HCT116 (cell line): ENCODE measurements around the gene DHDDS. TPM values are rescaled to one million over a fixed set of nuclear protein-coding genes. Genes with fewer than 3 reads are reported as not detected.
"Not testable (repeated sequence)": the region's sequence is repeated elsewhere in the genome, so short reads cannot be mapped to it uniquely, and the experiment has no call there.

Experiments used
- ATAC-seq: fragments of 200-7000 bp; cut with Tn5 transposase; 2 replicates; pipeline ENCODE4 v1.9.1; 2020; ENCODE audit warnings: mild to moderate bottlenecking, moderate library complexity
- BruUV-seq: library from RNA; stranded (reverse); fragments of 400-500 nt; replicated peaks from 2 replicates; lab custom pipeline; 2021; lab: Mats Ljungman, UMichigan
- CTCF ChIA-PET: fragments of 300-600 bp; sonication (Branson Sonifier 250); formaldehyde crosslinking; loops from one replicate; lab custom pipeline; 2021; ENCODE audit warnings: antibody characterized with exemption; lab: Charles Lee
- POLR2A ChIA-PET: fragments of 300-600, 350-600 bp; sonication (Branson Sonifier 250); formaldehyde crosslinking; loops from one replicate; lab custom pipeline; 2021; ENCODE audit warnings: antibody characterized with exemption; lab: Charles Lee
- RAD21 ChIA-PET, 2 experiments: fragments of 300-600 bp; sonication (Branson Sonifier 250); formaldehyde crosslinking; loops; one replicate each; lab custom pipeline; 2023; ENCODE audit warnings: low total read pairs in 2 of 2; ENCODE audit not compliant: uncharacterized antibody in 2 of 2, unreplicated experiment in 2 of 2, low non-redundant PET in 1 of 2; lab: Charles Lee
- DNase-seq: peaks from one replicate; pipeline ENCODE4 v3.0.0-alpha.2; 2010; ENCODE audit warnings: low read depth, low spot score
- H2AFZ ChIP-seq: fragments of 200-600 bp; shearing (Covaris generic), sonication (generic); 2 replicates; pipeline ENCODE4 v1.6.1; 2017; ENCODE audit warnings: low read depth, mixed run types, mixed read lengths, antibody characterized with exemption, low read length; ENCODE audit not compliant: poor library complexity, severe bottlenecking
- H3K27ac ChIP-seq: 2 replicates; pipeline ENCODE4 v1.5.1; 2012; ENCODE audit warnings: low read depth, low read length
- H3K27me3 ChIP-seq: fragments of 200-600 bp; sonication (generic); 2 replicates; pipeline ENCODE4 v1.6.1; 2016; ENCODE audit warnings: mixed run types, low read length, mixed read lengths; ENCODE audit not compliant: insufficient read depth
- H3K36me3 ChIP-seq, 2 experiments: fragments of 200-500 bp in 1 of 2; fragments of 200-600 bp in 1 of 2; sonication (Bioruptor generic) in 1 of 2; sonication (generic) in 1 of 2; 2 replicates each; pipeline versions ENCODE4 v1.5.1 to v1.6.1; 2014 to 2016; ENCODE audit warnings: low read length in 2 of 2, inconsistent platforms in 1 of 2, mixed read lengths in 1 of 2, mixed run types in 1 of 2; ENCODE audit not compliant: insufficient read depth in 2 of 2, control insufficient read depth in 1 of 2
- H3K4me1 ChIP-seq, 2 experiments: fragments of 200-600 bp in 1 of 2; sonication (generic) in 1 of 2; 2 replicates each; pipeline versions ENCODE4 v1.5.1 to v1.6.1; 2012 to 2017; ENCODE audit warnings: low read length in 2 of 2, inconsistent platforms in 1 of 2, mild to moderate bottlenecking in 1 of 2, mixed read lengths in 1 of 2, mixed run types in 1 of 2, moderate library complexity in 1 of 2; ENCODE audit not compliant: insufficient read depth in 2 of 2, control insufficient read depth in 1 of 2
- H3K4me2 ChIP-seq: fragments of 200-600 bp; sonication (generic); 2 replicates; pipeline ENCODE4 v1.6.1; 2017; ENCODE audit warnings: mixed run types, low read length, mixed read lengths
- H3K4me3 ChIP-seq, 2 experiments: fragments of 200-600 bp in 1 of 2; sonication (generic) in 1 of 2; replicated peaks in 1 of 2; 2 replicates each; pipeline ENCODE4 v1.5.1; 2011 to 2016; ENCODE audit warnings: low read length in 2 of 2, control low read depth in 1 of 2, low read depth in 1 of 2, mild to moderate bottlenecking in 1 of 2, mixed read lengths in 1 of 2, mixed run types in 1 of 2
- H3K79me2 ChIP-seq: fragments of 200-600 bp; sonication (generic); 2 replicates; pipeline ENCODE4 v1.6.1; 2017; ENCODE audit warnings: mild to moderate bottlenecking, mixed run types, low read length, moderate library complexity, mixed read lengths; ENCODE audit not compliant: insufficient read depth
- H3K9ac ChIP-seq: fragments of 200-600 bp; sonication (generic); 2 replicates; pipeline ENCODE4 v1.6.1; 2016; ENCODE audit warnings: low read length, mixed read lengths
- H3K9me2 ChIP-seq: fragments of 200-600 bp; sonication (generic), shearing (Covaris generic); 2 replicates; pipeline ENCODE4 v1.6.1; 2017; ENCODE audit warnings: mixed run types, mild to moderate bottlenecking, moderate library complexity; ENCODE audit not compliant: insufficient read depth
- H3K9me3 ChIP-seq, 2 experiments: fragments of 200-500 bp in 1 of 2; fragments of 200-600 bp in 1 of 2; sonication (Bioruptor generic) in 1 of 2; sonication (generic) in 1 of 2; 2 replicates each; pipeline ENCODE4 v1.6.1; 2014 to 2017; ENCODE audit warnings: low read length in 2 of 2, mixed read lengths in 2 of 2, inconsistent platforms in 1 of 2, low read depth in 1 of 2, mild to moderate bottlenecking in 1 of 2, mixed run types in 1 of 2, moderate library complexity in 1 of 2; ENCODE audit not compliant: control insufficient read depth in 1 of 2, insufficient read depth in 1 of 2
- H4K20me1 ChIP-seq: fragments of 200-600 bp; sonication (generic), shearing (Covaris generic); 2 replicates; pipeline ENCODE4 v1.6.1; 2017; ENCODE audit warnings: mixed run types, mild to moderate bottlenecking, moderate library complexity; ENCODE audit not compliant: insufficient read depth
- CBX3 ChIP-seq: IDR thresholded peaks from 2 replicates; pipeline ENCODE4 v1.6.1; 2012; ENCODE audit warnings: low read depth
- ELF1 ChIP-seq: IDR thresholded peaks from 2 replicates; pipeline ENCODE4 v1.6.1; 2012; ENCODE audit warnings: low read depth, borderline replicate concordance
- FOSL1 ChIP-seq: IDR thresholded peaks from 2 replicates; pipeline ENCODE4 v1.6.1; 2012; ENCODE audit warnings: low read depth
- MAX ChIP-seq: IDR thresholded peaks from 2 replicates; pipeline ENCODE4 v1.6.1; 2012
- POLR2A ChIP-seq: IDR thresholded peaks from 2 replicates; pipeline ENCODE4 v1.7.0; 2011; ENCODE audit warnings: borderline replicate concordance; ENCODE audit not compliant: insufficient read depth, insufficient read length; ENCODE audit errors: extremely low read depth
- SIN3A ChIP-seq: IDR thresholded peaks from 2 replicates; pipeline ENCODE4 v1.6.1; 2012; ENCODE audit warnings: low read depth
- SP1 ChIP-seq: IDR thresholded peaks from 2 replicates; pipeline ENCODE4 v1.6.1; 2012; ENCODE audit warnings: low read depth
- TCF7L2 ChIP-seq: IDR thresholded peaks from 2 replicates; pipeline ENCODE4 v1.7.0; 2011; ENCODE audit warnings: borderline replicate concordance, inconsistent platforms; ENCODE audit not compliant: insufficient read depth, insufficient read length; ENCODE audit errors: extremely low read depth
- ZFX ChIP-seq: fragments of 450-650 bp; IDR thresholded peaks from 2 replicates; pipeline ENCODE4 v1.6.1; 2017
- ZNF274 ChIP-seq: fragments of 200-500 bp; sonication (Bioruptor generic); IDR thresholded peaks from 2 replicates; pipeline ENCODE4 v1.6.1; 2014; ENCODE audit warnings: mild to moderate bottlenecking, low read depth, low read length, inconsistent platforms
- intact Hi-C: fragments of 100-400 bp; cut with micrococcal nuclease; formaldehyde crosslinking; loops from 2 replicates; pipeline ENCODE4 v1.10.0; 2022
- total RNA-seq: library from RNA; stranded (reverse); gene quantifications from one replicate; pipeline ENCODE4 v1.2.1, GENCODE V29; 2021; ENCODE audit not compliant: unreplicated experiment
- TF ChIP-seq, protein P1 (sequence below): IDR thresholded peaks from 2 replicates; pipeline ENCODE4 v1.6.1; 2011; ENCODE audit warnings: mild to moderate bottlenecking, low read length, moderate library complexity; ENCODE audit not compliant: insufficient replicate concordance; ENCODE audit errors: extremely low read depth

DHDDS gene
- total RNA-seq, 1 experiment from 2014 or later: 46.0 TPM

- peak overlapping the region; percentile 68 to 70 for H3K4me3 ChIP-seq
- intact Hi-C loops: loop anchor here (1.0 to 2.0 kb wide), 2 partner anchors 30 to 289 kb away; no protein-coding TSS in a partner anchor
- H3K27ac ChIP-seq: peak overlapping the region; percentile 97
- ChIA-PET RAD21 (interaction anchor here in 1 of 2 experiments (0.6 kb wide), 1 partner anchor 78 kb away, joined by 5 read pairs; no protein-coding TSS in a partner anchor), CTCF (interaction anchor here (0.6 to 2.0 kb wide), 21 partner anchors 9 to 365 kb away, joined by 3 to 15 read pairs (median 4); partner anchors contain the start of genes DHDDS, HMGN2, PIGV and RPS6KA1), POLR2A (interaction anchor here (0.9 to 1.6 kb wide), 6 partner anchors 10 to 31 kb away, joined by 3 to 7 read pairs (median 3); no protein-coding TSS in a partner anchor)
- peaks cover 9 to 25% of the 10 kb centered on the region in 2 experiments; a peak in 3 of 4 replicates for H3K4me1 ChIP-seq
- peak overlapping the region; percentile 77 for H3K9ac ChIP-seq
- TF ChIP-seq SP1 (peak; percentile 42), SIN3A (peak; percentile 79), ZFX (peak; percentile 73; the same call in 1 of the 2 replicates), TCF7L2 (peak; percentile 21), POLR2A (no peak), CBX3 (peak; percentile 52), ZNF274 (no peak), ELF1 (peak; percentile 84; the same call in 1 of the 2 replicates), MAX (peak; percentile 88), FOSL1 (no peak)
- TF ChIP-seq, protein P1, sequence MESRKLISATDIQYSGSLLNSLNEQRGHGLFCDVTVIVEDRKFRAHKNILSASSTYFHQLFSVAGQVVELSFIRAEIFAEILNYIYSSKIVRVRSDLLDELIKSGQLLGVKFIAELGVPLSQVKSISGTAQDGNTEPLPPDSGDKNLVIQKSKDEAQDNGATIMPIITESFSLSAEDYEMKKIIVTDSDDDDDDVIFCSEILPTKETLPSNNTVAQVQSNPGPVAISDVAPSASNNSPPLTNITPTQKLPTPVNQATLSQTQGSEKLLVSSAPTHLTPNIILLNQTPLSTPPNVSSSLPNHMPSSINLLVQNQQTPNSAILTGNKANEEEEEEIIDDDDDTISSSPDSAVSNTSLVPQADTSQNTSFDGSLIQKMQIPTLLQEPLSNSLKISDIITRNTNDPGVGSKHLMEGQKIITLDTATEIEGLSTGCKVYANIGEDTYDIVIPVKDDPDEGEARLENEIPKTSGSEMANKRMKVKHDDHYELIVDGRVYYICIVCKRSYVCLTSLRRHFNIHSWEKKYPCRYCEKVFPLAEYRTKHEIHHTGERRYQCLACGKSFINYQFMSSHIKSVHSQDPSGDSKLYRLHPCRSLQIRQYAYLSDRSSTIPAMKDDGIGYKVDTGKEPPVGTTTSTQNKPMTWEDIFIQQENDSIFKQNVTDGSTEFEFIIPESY: peak; percentile 17
- no TSS peak for BruUV-seq
- no peaks in the 10 kb centered on the region for H3K36me3 ChIP-seq
- no peaks in the 10 kb centered on the region for H3K27me3 ChIP-seq
- peak; percentile 77 for ATAC-seq
- H3K9me2 ChIP-seq: no peaks in the 10 kb centered on the region
- peak; percentile 48 for DNase-seq
- no peak overlapping the region for H2AFZ ChIP-seq
- H3K79me2 ChIP-seq: no peaks in the 10 kb centered on the region
- H4K20me1 ChIP-seq: no peaks in the 10 kb centered on the region
- no peaks in the 10 kb centered on the region for H3K9me3 ChIP-seq
- H3K4me2 ChIP-seq: peak overlapping the region; percentile 87
These were observed 68.5 kb downstream of the DHDDS start for GRCh38 chr1:26500488-26501175.

- H3K27ac ChIP-seq, H2AFZ ChIP-seq, H4K20me1 ChIP-seq, BruUV-seq, H3K27me3 ChIP-seq, H3K36me3 ChIP-seq, DNase-seq, H3K4me1 ChIP-seq, intact Hi-C loops, H3K9ac ChIP-seq, H3K9me3 ChIP-seq, H3K9me2 ChIP-seq, ATAC-seq, H3K4me3 ChIP-seq, RAD21 ChIA-PET, H3K4me2 ChIP-seq, H3K79me2 ChIP-seq: not testable (repeated sequence)
- CTCF ChIA-PET: interaction anchor here (1.1 kb wide), 1 partner anchor 11 kb away, joined by 3 read pairs; no protein-coding TSS in a partner anchor
- POLR2A ChIA-PET: interaction anchor here (1.0 kb wide), 1 partner anchor 10 kb away, joined by 3 read pairs; no protein-coding TSS in a partner anchor
These were observed 78.6 kb downstream of the DHDDS start for GRCh38 chr1:26510711-26511110.

GRCh38 chr1:26515836-26516235 is 83.7 kb downstream of the DHDDS start:
- H3K27me3 ChIP-seq, H3K9me3 ChIP-seq, intact Hi-C loops, H3K4me3 ChIP-seq, DNase-seq, H3K27ac ChIP-seq, H3K4me2 ChIP-seq, BruUV-seq, RAD21 ChIA-PET, H3K79me2 ChIP-seq, H3K9me2 ChIP-seq, H2AFZ ChIP-seq, H3K36me3 ChIP-seq, H3K4me1 ChIP-seq, H3K9ac ChIP-seq, ATAC-seq, H4K20me1 ChIP-seq, POLR2A ChIA-PET: not testable (repeated sequence)
- CTCF ChIA-PET: interaction anchor here (1.4 kb wide), 1 partner anchor 15 kb away, joined by 3 read pairs; no protein-coding TSS in a partner anchor
